G401 (cell line): Measurements from ENCODE around the gene MC3R. TPM values are rescaled to one million over a fixed set of nuclear protein-coding genes. Genes with fewer than 3 reads are reported as not detected.

Experiments used
- DNase-seq: peaks from one replicate; pipeline ENCODE4 v3.0.0-alpha.2; 2015; ENCODE audit warnings: low spot score
- in situ Hi-C: cut with HindIII; loops from 2 replicates; pipeline ENCODE4 v1.10.0; 2016; ENCODE audit warnings: low sequenced_read_pairs, mixed read lengths
- total RNA-seq: library from RNA; depleted of rRNA; stranded (reverse); fragments of >200 nt; shearing (Covaris generic); gene quantifications from 2 replicates; pipeline ENCODE4 v1.2.3, GENCODE V29; 2014; rRNA removed

Gene MC3R
- total RNA-seq, 1 experiment from 2014 or later, result not detected

DNA sequence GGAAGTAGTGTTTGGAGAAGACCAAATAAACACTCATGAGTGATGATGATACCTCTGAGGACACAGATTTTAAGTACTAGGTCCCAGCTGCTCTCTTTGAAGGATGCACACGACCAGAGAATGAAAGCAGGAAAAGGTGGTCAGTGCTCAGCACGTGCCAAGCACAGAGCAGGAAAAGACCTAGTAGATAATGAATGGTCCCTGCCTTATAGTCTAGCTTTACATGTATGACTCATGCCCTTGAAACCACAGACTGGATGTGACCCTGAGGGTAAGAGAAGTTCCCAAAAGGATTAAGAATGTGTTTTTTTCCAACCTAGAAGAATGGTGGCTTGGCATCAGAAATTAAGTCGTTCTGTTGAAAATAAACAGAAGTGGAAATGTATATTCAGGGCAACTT, 2.8 kb upstream of the MC3R start:
- in situ Hi-C loops, result no loop called here
- DNase-seq, result no peak

DNA sequence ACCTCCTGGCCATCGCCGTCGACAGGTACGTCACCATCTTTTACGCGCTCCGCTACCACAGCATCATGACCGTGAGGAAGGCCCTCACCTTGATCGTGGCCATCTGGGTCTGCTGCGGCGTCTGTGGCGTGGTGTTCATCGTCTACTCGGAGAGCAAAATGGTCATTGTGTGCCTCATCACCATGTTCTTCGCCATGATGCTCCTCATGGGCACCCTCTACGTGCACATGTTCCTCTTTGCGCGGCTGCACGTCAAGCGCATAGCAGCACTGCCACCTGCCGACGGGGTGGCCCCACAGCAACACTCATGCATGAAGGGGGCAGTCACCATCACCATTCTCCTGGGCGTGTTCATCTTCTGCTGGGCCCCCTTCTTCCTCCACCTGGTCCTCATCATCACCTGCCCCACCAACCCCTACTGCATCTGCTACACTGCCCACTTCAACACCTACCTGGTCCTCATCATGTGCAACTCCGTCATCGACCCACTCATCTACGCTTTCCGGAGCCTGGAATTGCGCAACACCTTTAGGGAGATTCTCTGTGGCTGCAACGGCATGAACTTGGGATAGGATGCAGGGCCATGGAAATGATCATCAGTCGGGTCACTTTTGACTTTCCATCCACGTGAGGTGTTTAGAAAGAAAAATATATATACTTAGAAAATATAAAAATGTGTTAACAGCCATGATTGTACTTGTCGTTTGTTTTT, 868 bp downstream of the MC3R start:
- in situ Hi-C loops, result no loop called here
- DNase-seq, result no peak

DNA sequence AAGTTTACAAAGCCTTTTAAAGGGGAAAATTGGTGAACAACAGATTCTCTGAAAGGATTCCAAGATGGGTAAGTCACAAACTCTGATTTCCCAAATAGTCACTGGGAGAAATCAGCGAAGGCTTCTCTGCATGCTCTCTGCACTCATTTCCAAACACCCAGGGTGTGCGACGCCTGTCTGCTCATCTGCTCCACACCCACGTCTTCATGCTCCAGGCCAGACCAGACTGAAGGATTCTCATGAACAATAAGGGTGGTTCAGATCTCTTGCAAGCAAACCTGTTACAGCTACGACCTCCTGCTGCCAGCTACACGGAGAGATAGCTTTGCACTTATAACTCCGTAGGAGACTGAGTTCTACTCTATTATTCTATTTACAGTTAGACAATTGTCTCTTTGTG, 1.4 kb downstream of the MC3R start:
- no peak for DNase-seq
- in situ Hi-C loops, result no loop called here

DNA sequence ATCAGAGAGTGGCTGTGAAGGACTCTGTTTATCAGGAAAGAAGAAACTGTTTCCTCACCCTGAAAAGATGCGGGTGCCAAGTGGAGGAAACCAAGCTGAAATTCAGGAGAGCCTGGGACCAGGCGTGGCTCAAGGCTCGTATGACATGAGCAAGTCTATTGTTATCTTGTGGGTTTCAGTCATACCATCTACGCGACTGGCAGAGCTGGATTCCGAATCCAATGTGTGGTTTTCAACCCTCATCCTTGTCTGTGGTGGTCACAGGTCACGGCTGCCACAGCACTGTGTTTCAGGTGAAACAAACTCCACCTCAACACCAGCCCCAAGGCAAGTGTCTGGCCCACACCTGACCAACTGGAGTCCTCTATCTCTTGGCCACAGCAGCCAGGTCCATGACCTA, 9.1 kb downstream of the MC3R start:
- in situ Hi-C loops, result no loop called here

DNA sequence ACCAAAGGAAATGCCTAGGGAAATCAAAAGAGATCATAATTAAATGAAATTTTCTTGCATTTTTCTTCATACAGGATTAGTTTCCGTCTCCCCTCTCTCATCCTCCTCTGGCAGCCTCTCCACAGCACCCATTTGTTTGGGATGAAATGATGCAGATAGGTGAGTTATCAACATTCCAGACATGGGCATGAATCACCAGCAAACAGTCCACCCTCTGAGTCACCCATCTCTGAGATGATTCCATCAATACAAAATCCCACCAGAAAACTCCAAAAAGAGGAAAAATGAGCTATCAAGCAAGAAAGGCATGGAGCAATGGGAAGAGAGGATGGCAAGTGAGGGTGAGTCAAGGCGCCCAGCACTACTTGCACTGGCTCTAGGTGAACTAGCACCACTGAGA, 11.4 kb downstream of the MC3R start:
- in situ Hi-C loops, result no loop called here
- no peak for DNase-seq

More for the DNA sequence above, 9.1 kb downstream of the MC3R start:
- DNase-seq, result no peak

DNA sequence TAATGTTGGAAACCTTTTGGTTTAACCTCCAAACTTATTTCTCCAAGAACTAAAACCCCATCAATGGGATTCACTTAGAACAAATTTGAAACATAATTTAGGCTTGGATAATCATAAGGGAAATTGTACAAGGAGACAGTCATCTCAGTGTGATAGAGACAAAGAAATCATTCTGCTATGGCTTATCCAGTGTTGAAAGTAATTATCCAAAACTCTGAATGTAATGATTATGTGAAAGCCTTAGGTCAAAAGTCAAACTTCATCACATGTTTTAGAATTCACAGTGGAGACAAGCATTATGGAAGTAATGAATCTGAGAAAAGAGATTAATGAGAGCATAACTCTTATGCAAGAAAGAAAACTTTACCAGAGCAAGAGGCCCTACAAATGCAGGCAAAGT, 20.0 kb downstream of the MC3R start:
- in situ Hi-C loops, result no loop called here
- no peak for DNase-seq

DNA sequence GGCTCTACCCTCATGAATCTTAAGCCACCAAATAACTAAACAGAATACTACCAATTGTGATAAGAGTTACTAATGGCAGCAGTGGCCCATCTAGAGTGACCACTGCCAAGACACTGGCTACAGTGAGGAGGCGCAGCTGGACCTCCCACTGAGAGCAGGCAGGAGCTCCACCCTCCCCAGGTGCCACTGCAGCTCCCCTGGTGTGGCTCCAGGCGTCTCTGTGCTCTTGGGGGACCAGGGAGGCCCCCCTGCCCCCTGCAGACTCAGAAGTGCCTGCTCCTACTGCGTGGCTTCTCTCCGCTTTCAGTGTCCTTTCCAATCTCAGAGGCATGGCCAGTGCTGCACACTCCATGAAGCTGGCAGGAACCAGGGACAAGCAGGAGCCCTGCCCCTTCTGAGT, 23.4 kb downstream of the MC3R start:
- in situ Hi-C loops, result no loop called here
- no peak for DNase-seq

DNA sequence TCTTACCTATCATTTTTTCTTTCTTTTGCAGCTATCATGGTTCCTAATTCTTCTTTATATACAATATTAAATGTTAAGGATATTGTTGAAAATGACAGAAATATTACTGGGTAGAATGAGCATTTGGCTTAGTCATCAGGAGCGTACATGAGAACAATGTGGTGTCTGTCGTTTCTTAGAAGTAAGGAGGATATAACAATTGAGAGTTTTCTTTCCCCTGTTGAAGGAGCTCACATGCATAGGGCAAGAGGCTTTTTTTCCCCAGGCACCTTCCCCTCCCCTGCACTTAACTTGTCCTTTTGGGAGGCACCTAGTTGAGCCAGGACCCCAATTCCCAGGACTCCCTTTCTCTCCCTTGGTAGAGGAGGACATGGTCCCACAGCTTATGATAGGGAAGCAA, 25.0 kb downstream of the MC3R start:
- in situ Hi-C loops, result no loop called here
- DNase-seq, result no peak

DNA sequence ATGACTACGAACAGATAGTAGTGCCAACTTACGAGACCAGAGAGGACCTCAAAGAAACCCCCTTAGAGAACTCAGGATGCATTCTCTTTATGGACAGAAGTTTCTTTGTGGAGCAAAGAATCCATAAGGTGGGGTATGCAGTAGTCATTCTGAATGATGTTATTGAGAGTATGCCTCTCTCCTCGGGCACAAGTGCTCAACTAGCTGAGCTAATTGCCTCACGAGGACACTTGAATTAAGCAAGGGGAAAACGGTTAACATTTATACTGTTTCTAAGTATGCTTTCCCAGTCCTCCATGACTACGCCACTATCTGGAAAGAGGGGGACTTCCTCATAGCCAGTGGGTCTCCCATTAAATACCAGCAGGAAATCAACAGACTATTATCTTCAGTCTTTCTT, 25.6 kb downstream of the MC3R start:
- DNase-seq, result no peak
- in situ Hi-C loops, result no loop called here

DNA sequence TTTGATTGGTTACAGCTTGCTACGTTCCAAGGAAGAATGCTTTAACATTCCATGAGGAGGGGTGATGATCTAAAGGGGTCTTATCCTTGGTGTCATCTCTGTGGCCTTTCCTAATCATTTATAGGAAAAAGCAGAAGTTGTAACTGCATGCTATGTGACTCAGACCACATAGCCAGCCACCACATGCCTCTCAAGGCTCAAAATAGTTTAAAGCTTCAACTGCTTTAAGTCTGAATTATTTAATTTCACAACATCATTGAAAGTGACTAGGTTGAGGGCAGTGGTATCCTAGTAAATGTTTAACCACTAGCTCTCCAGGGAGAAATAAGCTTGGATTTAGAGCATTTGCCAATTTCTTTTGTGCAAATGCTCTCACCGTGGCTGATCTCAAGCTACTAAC, 29.7 kb downstream of the MC3R start:
- in situ Hi-C loops, result no loop called here
- DNase-seq, result no peak

DNA sequence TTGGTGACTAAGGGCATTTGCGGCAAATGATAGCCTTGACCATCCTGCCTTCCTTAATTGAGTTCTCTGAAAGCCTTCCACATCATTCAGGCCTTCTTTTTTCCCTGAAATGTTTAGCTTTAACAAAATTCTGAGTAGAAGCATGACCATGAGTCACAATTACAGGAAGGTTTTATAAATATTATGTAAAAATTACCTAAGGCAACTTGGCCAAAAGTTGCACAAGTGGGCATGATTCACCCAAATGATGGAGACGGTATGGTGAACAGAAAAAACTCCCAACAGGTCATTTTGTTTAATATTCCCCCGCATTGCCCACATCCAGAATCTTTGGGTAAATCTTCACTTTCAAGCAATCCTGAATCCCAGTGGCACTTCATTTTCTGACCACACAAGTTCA, 37.0 kb downstream of the MC3R start:
- DNase-seq, result no peak
- in situ Hi-C loops, result no loop called here

DNA sequence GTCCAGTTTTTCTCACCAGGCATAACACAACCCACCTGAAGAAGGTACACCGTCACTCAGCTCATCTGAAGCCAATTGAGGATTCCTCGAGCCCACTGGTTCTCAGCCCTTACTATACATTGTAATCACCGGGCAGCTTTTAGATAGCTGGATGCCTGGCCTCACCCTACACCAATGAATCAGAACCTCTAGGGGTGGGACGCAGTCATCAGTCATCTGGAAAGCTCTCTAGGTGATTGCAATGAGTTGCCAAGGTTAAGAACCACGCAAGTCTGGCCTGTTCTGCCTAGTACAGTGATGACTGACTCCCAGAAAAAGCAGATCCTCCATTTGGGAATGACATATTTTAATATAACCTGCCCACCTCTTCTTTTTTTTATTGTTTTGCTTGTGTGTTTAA, 41.1 kb downstream of the MC3R start:
- in situ Hi-C loops, result no loop called here
- DNase-seq, result no peak

DNA sequence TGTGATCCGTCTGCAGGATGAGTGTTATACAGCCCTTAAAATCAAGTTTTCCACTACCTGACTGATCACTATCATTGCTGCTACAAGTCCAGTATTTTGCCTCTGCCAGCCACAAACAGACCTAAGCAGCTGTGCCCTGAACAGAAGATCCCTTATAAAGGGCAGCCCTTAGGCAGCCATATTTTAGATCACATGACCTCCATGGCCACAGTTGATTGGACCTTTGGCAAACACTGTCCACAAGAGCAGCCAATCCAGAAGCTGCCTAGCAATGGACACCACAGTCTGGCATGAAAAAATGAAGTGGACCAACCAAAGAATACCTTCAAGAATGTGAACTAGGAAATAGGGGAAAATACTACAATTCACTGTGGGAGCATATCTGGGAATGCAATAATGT, 50.8 kb downstream of the MC3R start:
- in situ Hi-C loops, result no loop called here
- no peak for DNase-seq

Other genes starting within 250 kb of the MC3R start
- not detected in 2 replicates for gene CBLN4, start 243.2 kb upstream of the MC3R start, total RNA-seq
- gene FAM210B, start 110.2 kb downstream of the MC3R start, total RNA-seq, result 18.3 and 20.4 TPM in 2 replicates
- gene AURKA, start 143.5 kb downstream of the MC3R start, total RNA-seq, result 65.2 and 100 TPM in 2 replicates
- 54.6 and 76.4 TPM in 2 replicates for gene CSTF1, start 143.9 kb downstream of the MC3R start, total RNA-seq
- gene CASS4, start 163.5 kb downstream of the MC3R start, total RNA-seq, result 0.51 TPM in 1 of 2 replicates, not detected in the other
- 69.3 and 82.8 TPM in 2 replicates for gene RTF2, start 219.9 kb downstream of the MC3R start, total RNA-seq